ENCODE data around the gene DGKI. TPM values are rescaled to one million over a fixed set of nuclear protein-coding genes. Genes with fewer than 3 reads are reported as not detected.
A peak's percentile ranks its signal among the peaks of the same experiment; 100 is the strongest.

DGKI gene
- total and polyA plus RNA-seq, 9 of the 15 experiments (the other 6 are each of a cell fraction or from before 2014, with no cell fraction given): 0.11 to 0.54 (median 0.15) TPM; not detected in 5

GRCh38 chr7:137890449-137890921 lies 43.7 kb upstream of the DGKI start (continued):
- TF ChIP-seq ZBTB12 (CRISPR knock-in tag; IDR thresholded peaks at IDR 0.05) (peak; percentile 74), MTA2 (IDR thresholded peaks at IDR 0.05; ENCODE audit: low read depth) (no peak), ZNF217 (CRISPR knock-in tag; IDR thresholded peaks at IDR 0.05) (no peak), ZKSCAN3 (CRISPR knock-in tag; IDR thresholded peaks at IDR 0.05) (no peak), MEIS2 (IDR thresholded peaks at IDR 0.05; ENCODE audit: partially characterized antibody) (peak; percentile 62), FOXA3 (CRISPR knock-in tag; conservative IDR thresholded peaks at IDR 0.05 in 1 of 2, IDR thresholded peaks at IDR 0.05 in 1 of 2) (no peak), NFE2 (IDR thresholded peaks at IDR 0.05; ENCODE audit: low read depth) (peak; percentile 48; the same call in 1 of the 2 replicates), USF1 (CRISPR knock-in tag; IDR thresholded peaks at IDR 0.05) (no peak), SOX6 (IDR thresholded peaks at IDR 0.05) (no peak), COPS2 (conservative IDR thresholded peaks at IDR 0.05) (no peak), POU5F1 (IDR thresholded peaks at IDR 0.05; ENCODE audit: borderline replicate concordance, low read depth, low read length, partially characterized antibody) (no peak), KLF16 (IDR thresholded peaks at IDR 0.05) (no peak), ZNF282 (CRISPR knock-in tag; IDR thresholded peaks at IDR 0.05) (no peak), DLX4 (CRISPR knock-in tag; IDR thresholded peaks at IDR 0.05) (no peak), DACH1 (IDR thresholded peaks at IDR 0.05; ENCODE audit: partially characterized antibody) (no peak), HDAC2 (IDR thresholded peaks at IDR 0.05) (no peak), RBM15 (IDR thresholded peaks at IDR 0.05; ENCODE audit: insufficient read depth, low read length) (no peak), TCF3 (CRISPR knock-in tag; IDR thresholded peaks at IDR 0.05) (peak; percentile 30; the same call in 1 of the 2 replicates), ZNF175 (CRISPR knock-in tag; IDR thresholded peaks at IDR 0.05; ENCODE audit: low read depth) (no peak), RBM39 (optimal IDR thresholded peaks at IDR 0.05; ENCODE audit: low read depth, low read length) (no peak), RBM17 (IDR thresholded peaks at IDR 0.05; ENCODE audit: borderline replicate concordance, low read depth, low read length) (no peak), ZNF431 (CRISPR knock-in tag; IDR thresholded peaks at IDR 0.05) (no peak)
- TF ChIP-seq, protein P1, sequence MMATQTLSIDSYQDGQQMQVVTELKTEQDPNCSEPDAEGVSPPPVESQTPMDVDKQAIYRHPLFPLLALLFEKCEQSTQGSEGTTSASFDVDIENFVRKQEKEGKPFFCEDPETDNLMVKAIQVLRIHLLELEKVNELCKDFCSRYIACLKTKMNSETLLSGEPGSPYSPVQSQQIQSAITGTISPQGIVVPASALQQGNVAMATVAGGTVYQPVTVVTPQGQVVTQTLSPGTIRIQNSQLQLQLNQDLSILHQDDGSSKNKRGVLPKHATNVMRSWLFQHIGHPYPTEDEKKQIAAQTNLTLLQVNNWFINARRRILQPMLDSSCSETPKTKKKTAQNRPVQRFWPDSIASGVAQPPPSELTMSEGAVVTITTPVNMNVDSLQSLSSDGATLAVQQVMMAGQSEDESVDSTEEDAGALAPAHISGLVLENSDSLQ (IDR thresholded peaks at IDR 0.05): peak; percentile 61
- TF ChIP-seq, protein P2, sequence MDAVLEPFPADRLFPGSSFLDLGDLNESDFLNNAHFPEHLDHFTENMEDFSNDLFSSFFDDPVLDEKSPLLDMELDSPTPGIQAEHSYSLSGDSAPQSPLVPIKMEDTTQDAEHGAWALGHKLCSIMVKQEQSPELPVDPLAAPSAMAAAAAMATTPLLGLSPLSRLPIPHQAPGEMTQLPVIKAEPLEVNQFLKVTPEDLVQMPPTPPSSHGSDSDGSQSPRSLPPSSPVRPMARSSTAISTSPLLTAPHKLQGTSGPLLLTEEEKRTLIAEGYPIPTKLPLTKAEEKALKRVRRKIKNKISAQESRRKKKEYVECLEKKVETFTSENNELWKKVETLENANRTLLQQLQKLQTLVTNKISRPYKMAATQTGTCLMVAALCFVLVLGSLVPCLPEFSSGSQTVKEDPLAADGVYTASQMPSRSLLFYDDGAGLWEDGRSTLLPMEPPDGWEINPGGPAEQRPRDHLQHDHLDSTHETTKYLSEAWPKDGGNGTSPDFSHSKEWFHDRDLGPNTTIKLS (IDR thresholded peaks at IDR 0.05; ENCODE audit: borderline replicate concordance, low read depth): peak; percentile 56; the same call in 1 of the 2 replicates
